K562 (cell line): ENCODE measurements around the gene LRIT1. TPM values are rescaled to one million over a fixed set of nuclear protein-coding genes. Genes with fewer than 3 reads are reported as not detected.

Experiments
- CBX5 ChIP-seq: IDR thresholded peaks from 2 replicates; pipeline ENCODE4 v1.6.1; 2014; ENCODE audit warnings: low read depth, borderline replicate concordance
- HOXB6 ChIP-seq: fragments of 250-450 bp; sonication (Bioruptor Pico); IDR thresholded peaks from 2 replicates; pipeline ENCODE4 v1.5.1; 2022; ENCODE audit warnings: mild to moderate bottlenecking, borderline replicate concordance
- MITF ChIP-seq: IDR thresholded peaks from 2 replicates; pipeline ENCODE4 v1.6.1; 2014; ENCODE audit warnings: antibody characterized with exemption
- NBN ChIP-seq: fragments of 450-650 bp; IDR thresholded peaks from 2 replicates; pipeline ENCODE4 v1.6.1; 2016; ENCODE audit warnings: low read depth, mild to moderate bottlenecking
- NELFE ChIP-seq: IDR thresholded peaks from 2 replicates; pipeline ENCODE4 v1.6.1; 2011; ENCODE audit warnings: mild to moderate bottlenecking; ENCODE audit not compliant: insufficient read depth, insufficient read length
- NR1H2 ChIP-seq: sonication (generic); formaldehyde crosslinking; IDR thresholded peaks from 2 replicates; pipeline ENCODE4 v1.4.0; 2020; ENCODE audit warnings: mild to moderate bottlenecking, missing genetic modification reagents
- POLR2B ChIP-seq: fragments of 450-650 bp; IDR thresholded peaks from 2 replicates; pipeline ENCODE4 v1.6.1; 2018; ENCODE audit warnings: low read depth; ENCODE audit not compliant: partially characterized antibody
- PRDM10 ChIP-seq: fragments of 450-650 bp; IDR thresholded peaks from 2 replicates; pipeline ENCODE4 v1.6.1; 2018; ENCODE audit not compliant: partially characterized antibody
- TAF15 ChIP-seq: fragments of 200-400 bp; formaldehyde crosslinking; IDR thresholded peaks from 2 replicates; pipeline ENCODE4 v1.6.1; 2017; ENCODE audit warnings: mild to moderate bottlenecking, low read depth, low read length, moderate library complexity
- TFAM ChIP-seq: fragments of 250-450 bp; sonication (Bioruptor Pico); conservative IDR thresholded peaks from 2 replicates; pipeline ENCODE4 v1.5.0; 2021; ENCODE audit warnings: mild to moderate bottlenecking, moderate library complexity
- ZC3H8 ChIP-seq: fragments of 450-650 bp; IDR thresholded peaks from 2 replicates; pipeline ENCODE4 v1.6.1; 2017
- ZFP36 ChIP-seq: fragments of 150-350 bp; IDR thresholded peaks from 2 replicates; pipeline ENCODE4 v1.6.1; 2018; ENCODE audit warnings: low read length, low read depth; ENCODE audit not compliant: partially characterized antibody
- ZFPM2 ChIP-seq: fragments of 250-450 bp; sonication (Bioruptor Pico); IDR thresholded peaks from 2 replicates; pipeline ENCODE4 v1.5.1; 2022; ENCODE audit warnings: mild to moderate bottlenecking
- ZNF133 ChIP-seq: fragments of 250-450 bp; sonication (Bioruptor Pico); IDR thresholded peaks from 2 replicates; pipeline ENCODE4 v1.4.0; 2020; ENCODE audit warnings: mild to moderate bottlenecking
- ZNF280B ChIP-seq: fragments of 250-450 bp; sonication (Bioruptor Pico); IDR thresholded peaks from 2 replicates; pipeline ENCODE4 v1.5.1; 2021; ENCODE audit warnings: mild to moderate bottlenecking
- ZNF282 ChIP-seq: sonication (generic); formaldehyde crosslinking; IDR thresholded peaks from 2 replicates; pipeline ENCODE4 v1.8.1; 2023; ENCODE audit warnings: missing genetic modification reagents
- ZNF347 ChIP-seq: fragments of 450-650 bp; formaldehyde crosslinking; IDR thresholded peaks from 2 replicates; pipeline ENCODE4 v1.4.0; 2020; ENCODE audit warnings: low read depth, mild to moderate bottlenecking, moderate library complexity
- ZNF57 ChIP-seq: fragments of 450-650 bp; formaldehyde crosslinking; IDR thresholded peaks from 2 replicates; pipeline ENCODE4 v1.4.0; 2020; ENCODE audit warnings: mild to moderate bottlenecking, moderate library complexity
- ZNF639 ChIP-seq, 2 experiments: fragments of 200-800 bp in 1 of 2; sonication (Bioruptor generic) in 1 of 2; sonication (generic) in 1 of 2; formaldehyde crosslinking in 1 of 2; IDR thresholded peaks in 1 of 2; conservative IDR thresholded peaks in 1 of 2; 2 replicates each; pipeline versions ENCODE4 v1.5.0 to v1.6.1; 2016 to 2020; ENCODE audit warnings: missing compliant biosample characterization in 1 of 2, missing genetic modification characterization in 1 of 2, missing genetic modification reagents in 1 of 2
- ZNF695 ChIP-seq: fragments of 450-650 bp; formaldehyde crosslinking; IDR thresholded peaks from 2 replicates; pipeline ENCODE4 v1.4.0; 2020; ENCODE audit warnings: mild to moderate bottlenecking, moderate library complexity
- ZNF764 ChIP-seq: fragments of 250-450 bp; sonication (Bioruptor Pico); IDR thresholded peaks from 2 replicates; pipeline ENCODE4 v1.4.0; 2020; ENCODE audit warnings: low read depth, mild to moderate bottlenecking, moderate library complexity
- polyA plus RNA-seq, 8 experiments: library from polyadenylated mRNA; depleted of rRNA in 4 of 8; stranded (reverse) in 5 of 8; unstranded in 3 of 8; fragments of >200 nt; fragmentation: Nextera tagmentation in 2 of 8; fragmentation: Illumina TruSeq in 1 of 8; extraction: Ambion mirVana in 2 of 8; extraction: Trizol in 1 of 8; gene quantifications; 2 replicates each; pipeline versions ENCODE4 v1.2.1 to v1.2.3, GENCODE V29; 2011 to 2014; ENCODE audit warnings: inconsistent platforms in 1 of 8, missing spikeins in 1 of 8
- total RNA-seq, 7 experiments: library from RNA; depleted of rRNA in 6 of 7; stranded (reverse); fragments of >200 nt in 6 of 7; fragmentation: Illumina TruSeq in 2 of 7; extraction: Trizol in 2 of 7; gene quantifications; 2 replicates each; pipeline versions ENCODE4 v1.2.1 to v1.2.3, GENCODE V29; 2011 to 2021; ENCODE audit warnings: low replicate concordance in 1 of 7

LRIT1 gene
- total and polyA plus RNA-seq, 9 of the 15 experiments (the other 6 are each of a cell fraction or from before 2014, with no cell fraction given): not detected

GRCh38 chr10:84256510-84257342 lies 15.4 kb upstream of the LRIT1 start (continued):
- TF ChIP-seq PRDM10: no peak
- no peak for TF ChIP-seq ZNF280B (CRISPR knock-in tag)
- TF ChIP-seq ZNF57 (CRISPR knock-in tag): no peak
- TF ChIP-seq HOXB6 (CRISPR knock-in tag): no peak
- TF ChIP-seq ZNF764: no peak
- TF ChIP-seq CBX5: no peak
- peak; percentile 53; the same call in 1 of the 2 replicates for TF ChIP-seq ZNF282 (CRISPR knock-in tag)
- TF ChIP-seq NELFE: no peak
- no peak for TF ChIP-seq MITF
- no peak; the same call in 1 of the 2 replicates for TF ChIP-seq NBN
- TF ChIP-seq ZFPM2 (CRISPR knock-in tag): no peak
- no peak for TF ChIP-seq ZC3H8
- no peak for TF ChIP-seq ZNF347 (CRISPR knock-in tag)
- TF ChIP-seq TFAM (CRISPR knock-in tag): no peak
- no peak for TF ChIP-seq ZNF639 (CRISPR knock-in tag; conservative IDR thresholded peaks at IDR 0.05 in 1 of 2, IDR thresholded peaks at IDR 0.05 in 1 of 2)
- no peak for TF ChIP-seq TAF15
- TF ChIP-seq NR1H2 (CRISPR knock-in tag): no peak
- no peak for TF ChIP-seq POLR2B
- TF ChIP-seq ZNF133 (CRISPR knock-in tag): no peak
- TF ChIP-seq ZNF695: no peak
- TF ChIP-seq ZFP36: no peak
